Stimulated activated effector memory CD8-positive, alpha-beta T cell treated with anti-CD3 and anti-CD28 coated beads, Interleukin-12 subunit alpha, Interleukin-12 subunit beta, amount 100 ng/mL, for 72 hours (primary cell): ENCODE results near the gene OSBPL5.
A peak's percentile ranks its signal among the peaks of the same experiment; 100 is the strongest.
"Not testable (repeated sequence)": the region's sequence is repeated elsewhere in the genome, so short reads cannot be mapped to it uniquely, and the experiment has no call there.

Source experiments
- ATAC-seq: fragments of 150-1000 bp; cut with Tn5 transposase; 2 replicates; pipeline ENCODE4 v1.10.0; 2021
- DNase-seq, 2 donors: peaks; one replicate each; pipeline ENCODE4 v3.0.0; 2021 to 2022; ENCODE audit warnings: low spot score in 2 of 2
- H3K27ac Mint-ChIP-seq: one replicate; pipeline ENCODE4 v1.8.0; 2022; ENCODE audit warnings: mild to moderate bottlenecking, mixed read lengths
- H3K36me3 Mint-ChIP-seq: one replicate; pipeline ENCODE4 v1.8.0; 2022; ENCODE audit warnings: mild to moderate bottlenecking, mixed read lengths
- H3K4me1 Mint-ChIP-seq: one replicate; pipeline ENCODE4 v1.8.0; 2022; ENCODE audit warnings: mixed read lengths
- H3K4me3 Mint-ChIP-seq: one replicate; pipeline ENCODE4 v1.8.0; 2022; ENCODE audit warnings: mild to moderate bottlenecking, mixed read lengths
- H3K9me3 Mint-ChIP-seq: one replicate; pipeline ENCODE4 v1.8.0; 2022; ENCODE audit warnings: mixed read lengths

Gene OSBPL5

DNA sequence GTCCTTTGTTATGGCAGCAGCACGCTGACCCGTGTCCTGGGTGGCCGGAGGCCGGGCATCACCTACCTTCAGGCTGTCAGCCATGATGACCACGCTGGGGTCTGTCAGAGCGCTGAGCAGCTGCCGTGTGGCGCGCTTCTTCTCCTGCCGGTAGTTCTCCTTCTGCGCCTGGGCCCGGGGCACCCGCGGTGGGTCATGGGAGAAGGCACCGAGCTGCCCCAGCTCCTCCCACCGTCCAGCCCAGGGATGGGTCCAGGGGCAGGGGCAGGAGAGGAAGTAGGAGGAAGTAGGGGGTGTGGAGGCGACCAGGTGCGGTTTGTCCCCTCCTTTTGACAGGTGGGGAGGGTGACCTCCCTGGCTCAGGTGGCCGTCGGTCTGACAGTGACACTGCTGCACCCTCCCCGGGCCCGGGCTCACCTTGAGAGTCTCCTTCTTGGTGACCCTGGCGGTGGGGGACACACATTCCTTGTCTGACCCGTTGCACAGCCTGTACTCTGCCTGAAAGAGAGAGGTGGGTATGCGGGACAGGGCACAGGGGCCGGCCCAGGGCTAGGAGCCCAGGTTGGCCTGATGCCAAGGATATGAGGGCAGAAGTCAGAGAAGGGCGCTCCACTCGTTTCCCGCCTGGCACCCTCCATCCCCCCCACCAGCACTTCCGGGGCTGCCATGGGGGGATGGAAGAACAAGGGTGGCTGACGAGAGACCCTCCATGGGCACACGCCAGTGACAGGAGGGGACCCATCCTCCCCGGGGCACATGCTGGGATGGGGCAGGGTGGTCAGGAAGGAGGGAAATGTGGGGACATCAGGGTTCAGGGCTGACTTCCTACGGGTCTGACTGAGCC lies 43.0 kb downstream of the OSBPL5 start:
- no peak for ATAC-seq
- H3K9me3 Mint-ChIP-seq: no peaks in the 10 kb centered on the region
- no peak overlapping the region for H3K4me3 Mint-ChIP-seq
- no peak for DNase-seq
- H3K36me3 Mint-ChIP-seq: peaks cover 7% of the 10 kb centered on the region
- no peaks in the 10 kb centered on the region for H3K4me1 Mint-ChIP-seq
- H3K27ac Mint-ChIP-seq: no peak overlapping the region

DNA sequence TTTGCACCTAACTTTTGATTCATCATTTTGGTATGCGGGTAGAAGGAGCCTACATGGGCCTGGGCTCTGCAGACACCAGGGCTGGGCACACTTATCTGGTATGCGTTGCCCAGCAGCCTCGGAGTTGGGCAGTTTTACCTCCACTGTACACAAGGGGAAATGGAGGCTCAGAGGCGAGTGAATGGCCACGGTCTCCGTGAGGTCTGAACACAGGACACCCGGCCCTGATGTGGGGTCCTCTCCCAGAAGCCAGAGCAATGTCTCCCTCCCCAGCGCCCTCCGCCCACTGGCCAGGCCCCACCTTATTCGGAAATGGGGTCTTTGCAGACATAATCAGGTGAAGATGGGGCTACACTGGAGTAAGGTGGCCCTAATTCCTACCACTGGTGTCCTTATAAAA lies 43.7 kb downstream of the OSBPL5 start:
- ATAC-seq (no peak), DNase-seq (no peak)
- H3K4me1 Mint-ChIP-seq: no peaks in the 10 kb centered on the region
- no peak overlapping the region for H3K4me3 Mint-ChIP-seq
- peaks cover 7% of the 10 kb centered on the region for H3K36me3 Mint-ChIP-seq
- H3K27ac Mint-ChIP-seq: no peak overlapping the region
- H3K9me3 Mint-ChIP-seq: no peaks in the 10 kb centered on the region

DNA sequence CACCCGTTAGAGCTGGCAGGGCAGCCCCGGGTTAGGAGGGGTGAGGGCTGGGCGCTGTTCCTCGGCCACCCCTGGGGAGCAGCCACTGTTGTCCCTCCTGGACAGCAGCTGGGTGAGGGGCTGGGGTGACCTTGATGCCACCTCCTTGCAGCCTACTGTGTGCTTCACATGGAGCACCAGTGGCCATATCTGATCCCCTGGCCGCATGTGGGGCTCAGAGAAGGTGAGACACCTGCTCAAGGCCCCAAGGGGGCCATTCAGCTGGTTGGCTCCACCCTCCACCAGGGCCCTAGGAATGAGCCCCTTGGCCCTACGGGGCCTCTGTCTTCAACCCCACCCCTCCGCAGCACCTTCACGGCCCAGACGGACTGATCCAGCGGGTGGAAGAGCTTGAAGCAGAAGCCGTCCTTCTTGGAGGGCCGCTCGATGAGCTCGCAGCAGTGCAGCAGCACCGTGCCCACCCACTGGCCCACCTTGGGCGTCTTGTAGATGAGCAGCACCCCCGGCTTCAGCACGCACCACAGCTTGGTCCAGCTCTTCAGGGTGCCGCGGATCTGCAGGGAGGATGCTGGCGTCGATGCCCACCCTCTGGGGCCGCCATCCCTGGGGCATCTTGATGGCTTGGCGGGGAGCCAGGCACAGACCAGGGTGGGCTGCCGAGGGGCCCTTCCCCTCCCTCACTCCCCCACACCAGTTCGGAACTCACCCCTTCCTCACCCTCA lies 44.9 kb downstream of the OSBPL5 start:
- H3K4me1 Mint-ChIP-seq: no peaks in the 10 kb centered on the region
- H3K4me3 Mint-ChIP-seq: no peak overlapping the region
- H3K9me3 Mint-ChIP-seq: no peaks in the 10 kb centered on the region
- H3K36me3 Mint-ChIP-seq: no peaks in the 10 kb centered on the region
- DNase-seq: no peak
- ATAC-seq: no peak
- no peak overlapping the region for H3K27ac Mint-ChIP-seq

DNA sequence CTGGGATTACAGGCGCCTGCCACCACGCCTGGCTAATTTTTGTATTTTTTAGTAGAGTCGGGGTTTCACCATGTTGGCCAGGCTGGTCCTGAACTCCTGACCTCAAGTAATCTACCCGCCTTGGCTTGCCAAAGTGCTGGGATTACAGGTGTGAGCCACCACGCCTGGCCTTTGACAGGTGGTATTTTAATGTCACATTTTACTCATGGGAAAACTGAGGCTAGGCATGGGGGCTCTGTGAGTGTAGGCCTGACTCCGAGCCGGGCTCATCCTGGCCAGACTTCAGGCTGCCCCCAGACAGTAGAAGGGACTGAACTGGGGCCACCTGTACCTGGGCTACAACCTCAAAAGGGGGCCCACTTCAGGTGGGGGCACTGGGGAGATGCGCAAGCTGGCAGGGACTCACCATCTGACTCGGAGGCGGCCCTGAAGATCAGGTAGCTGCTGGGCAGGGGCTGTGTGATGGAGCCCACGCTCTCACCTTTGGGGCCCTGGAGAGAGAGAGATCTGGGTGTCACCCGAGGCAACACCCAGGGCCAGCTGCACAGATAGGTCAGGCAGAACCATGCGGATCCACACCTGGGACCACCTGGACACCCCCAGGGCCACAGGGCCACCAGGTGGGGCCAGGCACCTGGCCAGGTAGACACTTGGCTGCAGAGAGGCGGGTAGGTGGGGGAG lies 45.8 kb downstream of the OSBPL5 start:
- no peaks in the 10 kb centered on the region for H3K4me1 Mint-ChIP-seq
- H3K4me3 Mint-ChIP-seq: no peak overlapping the region
- no peak for ATAC-seq
- H3K36me3 Mint-ChIP-seq: no peaks in the 10 kb centered on the region
- DNase-seq: no peak
- peaks cover under 1% of the 10 kb centered on the region for H3K9me3 Mint-ChIP-seq
- H3K27ac Mint-ChIP-seq: no peak overlapping the region

DNA sequence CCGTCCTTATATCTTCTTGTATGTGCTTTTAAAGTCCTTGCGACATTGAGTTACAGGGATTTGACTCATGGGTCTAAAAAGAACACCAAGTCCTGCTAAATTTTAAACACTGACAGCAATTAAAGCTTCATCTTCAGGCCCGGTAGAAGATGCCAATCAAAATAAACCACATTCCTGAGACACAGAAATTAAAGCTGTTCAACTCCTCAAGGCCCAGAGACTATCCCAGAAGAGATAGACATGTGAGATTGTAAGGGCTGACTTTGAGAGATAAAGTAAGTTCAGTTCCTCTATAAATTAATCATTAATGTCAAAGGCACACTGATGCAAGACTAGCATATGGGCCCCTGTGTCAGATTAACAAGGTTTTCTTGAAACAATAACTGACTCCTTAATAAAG lies 49.8 kb downstream of the OSBPL5 start:
- Mint-ChIP-seq H3K4me1 (peaks cover 19% of the 10 kb centered on the region), H3K4me3 (no peak overlapping the region), H3K36me3 (no peaks in the 10 kb centered on the region), H3K9me3 (peaks cover 4% of the 10 kb centered on the region), H3K27ac (no peak overlapping the region)
- DNase-seq (no peak), ATAC-seq (no peak)

DNA sequence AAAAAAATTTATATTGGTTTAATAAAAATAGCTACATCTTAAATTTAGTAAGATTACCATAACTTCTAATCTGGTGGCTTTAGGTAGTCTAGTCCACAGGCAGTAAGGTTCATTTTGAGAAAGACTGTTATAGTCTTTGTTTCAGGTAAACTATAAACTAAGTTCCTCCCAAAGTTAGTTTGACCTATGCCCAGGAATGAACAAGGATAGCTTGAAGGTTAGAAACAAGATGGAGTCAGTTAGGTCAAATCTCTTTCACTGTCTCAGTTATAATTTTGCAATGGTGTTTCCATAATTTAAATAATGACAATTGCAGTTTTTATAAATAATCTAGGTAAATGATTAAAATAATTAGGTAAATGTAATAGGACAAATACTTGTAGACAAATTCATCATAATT lies 51.4 kb downstream of the OSBPL5 start:
- not testable (repeated sequence) for H3K9me3 Mint-ChIP-seq, H3K27ac Mint-ChIP-seq, DNase-seq, H3K36me3 Mint-ChIP-seq, ATAC-seq, H3K4me3 Mint-ChIP-seq
- peaks cover 25% of the 10 kb centered on the region for H3K4me1 Mint-ChIP-seq

DNA sequence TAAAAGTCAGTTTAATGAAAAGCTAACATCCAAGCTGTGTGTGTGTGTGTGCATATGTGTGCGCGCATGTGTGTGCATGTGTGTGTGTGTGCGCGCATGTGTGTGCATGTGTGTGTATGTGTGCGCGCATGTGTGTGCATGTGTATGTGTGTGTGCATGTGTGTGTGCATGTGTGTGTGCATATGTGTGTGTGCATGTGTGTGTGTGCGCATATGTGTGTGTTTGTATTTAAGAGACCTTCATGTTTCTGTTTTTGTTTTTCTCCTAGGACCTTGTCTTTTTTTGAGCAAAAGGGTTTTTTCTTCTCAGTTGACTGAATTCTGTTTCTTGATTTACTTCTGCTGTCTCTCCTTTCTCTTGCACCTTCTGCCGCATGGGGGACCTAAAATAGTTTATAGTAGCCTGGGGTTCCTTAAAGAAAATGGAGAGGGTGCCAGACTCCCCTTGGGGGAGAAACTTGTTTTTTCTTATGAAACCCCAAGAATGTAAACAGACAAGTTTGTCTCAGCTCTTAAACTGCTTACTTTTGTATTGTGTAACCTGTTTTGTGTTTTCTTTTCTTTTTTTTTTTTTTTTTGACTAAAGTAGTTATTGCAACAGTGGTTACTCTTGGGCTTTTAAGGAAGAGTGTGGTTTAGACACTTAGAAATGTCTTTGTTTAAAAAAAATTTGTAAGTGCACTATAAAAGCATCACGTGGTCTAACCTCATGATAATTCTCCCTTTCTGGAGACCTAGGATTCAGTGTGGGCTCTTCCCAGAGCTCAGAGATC lies 53.0 kb downstream of the OSBPL5 start:
- H3K4me3 Mint-ChIP-seq: no peak overlapping the region
- DNase-seq (no peak), ATAC-seq (no peak)
- H3K36me3 Mint-ChIP-seq: no peaks in the 10 kb centered on the region
- peak overlapping the region; percentile 23 for H3K27ac Mint-ChIP-seq
- H3K9me3 Mint-ChIP-seq: peaks cover 4% of the 10 kb centered on the region
- H3K4me1 Mint-ChIP-seq: peaks cover 25% of the 10 kb centered on the region

DNA sequence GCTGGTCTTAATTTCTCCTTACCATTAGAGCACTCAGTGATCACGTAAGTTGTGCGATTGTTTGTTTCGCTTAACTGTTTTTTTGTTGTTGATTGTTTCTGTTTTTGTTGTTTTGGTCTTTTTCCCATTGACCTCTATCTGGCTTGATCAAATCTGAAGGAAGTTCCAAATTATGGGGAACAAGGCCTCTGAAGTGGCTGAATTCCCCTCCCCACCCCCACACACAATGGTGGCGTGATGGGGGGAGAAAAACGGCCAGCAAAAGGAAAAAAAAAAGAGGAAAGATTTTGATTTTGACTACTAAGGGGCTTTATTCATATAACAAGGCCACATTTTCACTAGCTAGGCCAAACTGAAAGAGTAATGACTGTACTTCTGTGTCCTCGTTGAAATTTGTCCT lies 53.6 kb downstream of the OSBPL5 start:
- peaks cover 3% of the 10 kb centered on the region for H3K36me3 Mint-ChIP-seq
- ATAC-seq: no peak
- DNase-seq: no peak
- no peak overlapping the region for H3K27ac Mint-ChIP-seq
- peaks cover 29% of the 10 kb centered on the region for H3K4me1 Mint-ChIP-seq
- H3K4me3 Mint-ChIP-seq: no peak overlapping the region
- H3K9me3 Mint-ChIP-seq: peaks cover 4% of the 10 kb centered on the region

DNA sequence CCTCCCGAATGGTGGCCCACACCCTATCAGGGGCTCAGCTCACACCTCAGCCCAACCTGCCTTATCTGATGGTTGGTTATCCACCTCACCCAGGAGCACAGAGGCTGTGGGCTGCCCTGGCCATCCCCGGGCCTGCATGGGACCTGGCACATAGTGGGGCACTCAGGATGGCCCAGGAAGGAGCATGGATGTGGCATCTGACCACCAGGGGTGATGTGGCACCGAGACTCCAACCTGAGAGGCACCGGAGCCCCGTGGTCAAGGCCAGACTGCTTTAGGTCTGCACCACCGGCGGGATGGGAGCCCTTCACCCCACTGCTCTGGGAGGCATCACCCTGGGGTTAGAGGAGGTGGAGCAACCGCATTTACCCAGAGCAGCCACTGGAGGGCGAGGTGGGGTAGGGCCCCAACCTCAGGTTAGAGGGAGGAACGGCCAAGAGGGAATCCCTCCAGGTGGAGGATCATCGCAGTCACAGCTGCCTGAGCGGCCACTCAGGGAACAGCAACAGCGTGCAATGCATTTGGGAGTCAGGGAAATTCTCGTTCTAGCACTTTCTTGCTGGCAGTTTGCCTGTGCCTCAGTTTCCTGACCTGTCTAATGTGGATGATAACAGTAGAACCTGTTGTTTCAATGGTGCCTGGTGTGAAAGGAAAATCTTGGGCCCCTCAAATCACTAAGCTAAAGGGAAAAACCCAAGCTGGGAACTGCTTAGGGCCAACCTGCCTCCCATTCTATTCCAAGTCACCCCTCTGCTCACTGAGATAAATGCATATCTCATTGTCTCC lies 55.0 kb downstream of the OSBPL5 start:
- H3K27ac Mint-ChIP-seq: peak overlapping the region; percentile 61
- H3K4me3 Mint-ChIP-seq: no peak overlapping the region
- ATAC-seq: peak; percentile 81

DNA sequence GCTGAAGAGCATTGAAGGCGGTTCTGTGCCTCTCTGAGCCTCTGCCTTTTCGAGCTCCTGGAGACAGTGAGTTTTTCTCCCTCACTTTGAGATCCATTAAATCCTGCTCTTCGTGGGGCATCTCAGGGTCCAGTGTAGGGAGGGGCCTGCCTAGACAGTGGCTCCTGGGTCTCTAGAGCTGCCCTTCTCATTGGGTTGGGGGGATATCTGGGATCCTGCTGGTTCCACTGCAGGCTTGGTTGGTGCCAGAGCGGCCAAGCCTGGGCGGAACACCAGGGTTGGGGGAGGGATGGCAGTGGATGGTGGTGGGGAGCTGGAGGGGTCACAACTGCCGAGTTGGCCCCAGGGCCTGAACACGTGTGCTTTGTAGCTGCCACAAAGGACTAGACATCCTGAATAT lies 55.7 kb downstream of the OSBPL5 start:
- ATAC-seq (no peak), DNase-seq (no peak)
- Mint-ChIP-seq H3K4me1 (peaks cover 37% of the 10 kb centered on the region), H3K36me3 (peaks cover 6% of the 10 kb centered on the region), H3K9me3 (peaks cover 4% of the 10 kb centered on the region), H3K4me3 (no peak overlapping the region), H3K27ac (peak overlapping the region; percentile 61)

More for the DNA sequence above, 55.0 kb downstream of the OSBPL5 start:
- H3K9me3 Mint-ChIP-seq: peaks cover 4% of the 10 kb centered on the region
- DNase-seq: peak; percentile 31 to 67
- H3K36me3 Mint-ChIP-seq: peaks cover 6% of the 10 kb centered on the region
- H3K4me1 Mint-ChIP-seq: peaks cover 37% of the 10 kb centered on the region

DNA sequence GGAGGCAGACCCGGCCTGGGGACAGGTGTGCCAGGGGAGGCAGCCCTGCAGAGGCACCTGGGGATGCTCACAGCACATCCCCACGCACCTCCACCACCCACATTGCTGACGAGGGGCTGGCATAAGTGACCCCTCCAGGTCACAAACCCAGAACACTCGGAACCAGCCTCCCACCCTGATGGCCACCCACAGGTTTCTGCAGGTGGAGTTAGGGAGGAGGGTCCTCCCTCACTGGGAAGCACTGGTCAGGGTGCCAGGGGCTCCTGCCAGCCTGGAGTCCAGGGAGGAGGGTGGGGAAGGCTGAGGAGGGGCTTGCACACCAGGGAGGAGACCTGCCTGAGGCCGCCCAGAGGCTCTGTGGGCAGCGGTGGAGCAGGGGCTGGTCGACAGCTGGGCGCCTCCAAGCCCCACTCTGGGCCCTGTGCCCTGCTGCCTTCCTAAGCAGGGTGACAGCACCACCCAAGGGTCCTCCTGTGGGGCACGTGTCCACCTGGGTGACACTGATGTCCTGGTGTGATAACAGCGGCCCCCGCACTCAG lies 56.9 kb downstream of the OSBPL5 start:
- DNase-seq: no peak
- H3K4me1 Mint-ChIP-seq: peaks cover 37% of the 10 kb centered on the region
- H3K9me3 Mint-ChIP-seq: no peaks in the 10 kb centered on the region
- no peak overlapping the region for H3K27ac Mint-ChIP-seq
- peaks cover 6% of the 10 kb centered on the region for H3K36me3 Mint-ChIP-seq
- ATAC-seq: no peak
- H3K4me3 Mint-ChIP-seq: no peak overlapping the region

DNA sequence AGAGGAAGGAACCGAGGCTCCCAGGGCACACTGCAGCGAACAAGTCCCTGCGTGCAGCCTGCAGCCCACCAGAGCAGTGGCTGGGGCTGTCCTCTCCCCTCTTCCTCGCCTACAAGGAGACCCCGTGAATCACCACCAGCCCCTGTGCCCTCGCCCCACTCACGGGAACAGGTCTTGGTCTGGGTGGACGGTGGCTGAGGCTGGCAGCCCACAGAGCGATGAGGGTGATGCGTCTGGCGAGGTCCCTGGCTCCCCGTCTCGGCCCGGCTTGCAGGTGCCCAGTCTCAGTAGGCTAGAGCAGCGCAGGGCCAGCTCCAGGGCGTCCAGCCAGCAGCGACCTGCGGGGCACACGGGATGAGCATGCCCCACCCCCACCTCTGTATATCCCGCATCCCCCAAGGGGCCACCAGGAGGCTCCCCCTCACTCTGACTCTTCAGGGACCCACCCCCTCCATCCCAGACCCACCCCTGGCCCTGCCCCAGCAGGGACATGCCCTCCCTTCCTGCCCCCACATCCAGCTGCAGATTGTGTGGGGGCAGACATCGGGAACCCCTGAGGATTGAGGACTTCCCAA lies 57.4 kb downstream of the OSBPL5 start:
- ATAC-seq: no peak
- peaks cover 37% of the 10 kb centered on the region for H3K4me1 Mint-ChIP-seq
- DNase-seq: no peak
- H3K9me3 Mint-ChIP-seq: no peaks in the 10 kb centered on the region
- H3K4me3 Mint-ChIP-seq: no peak overlapping the region
- H3K27ac Mint-ChIP-seq: no peak overlapping the region
- H3K36me3 Mint-ChIP-seq: peaks cover 6% of the 10 kb centered on the region

DNA sequence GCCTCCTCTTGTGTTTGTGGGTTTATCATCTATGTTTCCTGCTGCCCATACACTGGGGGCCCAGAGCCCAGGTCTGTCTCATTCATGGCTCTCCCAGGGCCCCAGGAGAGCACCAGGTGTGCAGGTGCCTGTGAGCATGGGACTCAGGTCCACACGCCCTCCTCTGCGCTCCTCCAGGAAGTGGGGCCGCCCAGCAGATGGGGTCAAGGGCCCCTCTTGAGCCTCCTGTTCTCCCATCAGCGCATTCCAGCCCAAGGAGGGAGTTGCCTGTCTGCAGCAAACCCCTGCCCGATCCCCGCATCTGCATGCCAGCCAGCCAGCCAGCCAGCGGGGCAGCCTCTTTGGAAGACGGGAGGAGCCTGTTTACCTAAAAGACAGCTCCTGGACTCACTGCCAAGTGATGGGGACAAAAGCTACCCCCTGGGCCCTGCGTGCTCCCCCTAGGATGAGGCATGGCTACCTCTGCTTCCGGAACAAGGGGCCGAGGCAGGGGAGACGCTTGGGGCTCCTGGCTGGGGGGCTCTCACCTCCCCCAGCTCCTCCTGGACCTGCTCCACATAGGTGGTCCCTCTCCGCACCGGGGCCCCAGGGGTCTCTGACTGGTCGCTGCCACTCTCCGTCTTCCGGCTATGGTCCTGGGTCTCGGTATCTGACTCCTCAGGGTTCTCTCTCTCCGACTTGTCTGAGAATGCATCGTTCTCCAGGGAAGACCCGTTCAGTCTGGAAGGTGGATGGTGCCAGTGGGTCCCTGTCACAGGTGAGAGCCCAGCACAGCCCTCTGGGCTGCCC lies 58.2 kb downstream of the OSBPL5 start:
- Mint-ChIP-seq H3K4me1 (peaks cover 31% of the 10 kb centered on the region), H3K36me3 (peaks cover 6% of the 10 kb centered on the region), H3K4me3 (no peak overlapping the region), H3K9me3 (no peaks in the 10 kb centered on the region), H3K27ac (peak overlapping the region; percentile 29)
- ATAC-seq: no peak
- no peak for DNase-seq
